ENCODE measurements around the gene DNAH7.
"Not testable (repeated sequence)": the region's sequence is repeated elsewhere in the genome, so short reads cannot be mapped to it uniquely, and the experiment has no call there.

The DNAH7 gene

DNA sequence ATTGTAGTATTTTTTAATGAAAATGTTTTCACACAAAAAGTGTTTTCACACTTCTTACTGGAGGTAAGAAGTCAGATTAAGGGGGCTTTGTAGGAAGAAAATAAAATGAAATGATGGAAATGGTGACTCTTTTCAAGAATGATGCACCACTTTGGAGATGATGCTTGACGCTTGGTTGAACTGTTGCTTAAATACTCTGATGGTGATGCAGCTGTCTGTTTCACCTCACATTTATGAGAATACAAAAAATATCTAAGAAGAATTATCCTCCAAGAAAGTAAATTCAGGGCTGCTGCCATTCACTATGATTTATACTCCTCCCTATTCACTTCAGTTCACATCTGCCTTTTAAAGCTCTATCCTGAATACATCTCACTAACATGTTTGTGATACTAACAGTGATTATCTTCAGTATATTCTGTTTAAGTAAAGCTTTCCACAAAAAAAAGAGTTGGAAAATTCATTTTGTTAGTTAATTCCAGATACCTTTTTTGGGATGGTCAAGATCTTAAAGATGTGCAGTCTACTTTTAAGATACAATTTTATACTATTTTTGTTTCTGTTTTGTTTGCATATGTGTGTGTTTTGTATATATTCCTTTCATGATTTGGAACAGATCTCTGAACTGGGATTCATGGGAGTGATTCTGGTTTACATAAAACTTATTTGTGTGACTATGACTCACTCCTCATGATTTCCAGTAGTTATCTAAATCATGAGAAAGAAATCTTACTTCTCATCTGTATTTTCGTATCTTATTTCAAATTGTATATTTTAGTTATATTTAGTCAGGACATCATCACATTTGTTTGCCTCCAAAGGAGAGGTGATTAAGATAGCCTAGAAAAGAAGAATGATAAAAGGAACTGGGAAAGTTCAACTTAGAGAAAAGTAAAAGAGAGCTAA lies 358.5 kb downstream of the DNAH7 start:
- no peak for DNase-seq

DNA sequence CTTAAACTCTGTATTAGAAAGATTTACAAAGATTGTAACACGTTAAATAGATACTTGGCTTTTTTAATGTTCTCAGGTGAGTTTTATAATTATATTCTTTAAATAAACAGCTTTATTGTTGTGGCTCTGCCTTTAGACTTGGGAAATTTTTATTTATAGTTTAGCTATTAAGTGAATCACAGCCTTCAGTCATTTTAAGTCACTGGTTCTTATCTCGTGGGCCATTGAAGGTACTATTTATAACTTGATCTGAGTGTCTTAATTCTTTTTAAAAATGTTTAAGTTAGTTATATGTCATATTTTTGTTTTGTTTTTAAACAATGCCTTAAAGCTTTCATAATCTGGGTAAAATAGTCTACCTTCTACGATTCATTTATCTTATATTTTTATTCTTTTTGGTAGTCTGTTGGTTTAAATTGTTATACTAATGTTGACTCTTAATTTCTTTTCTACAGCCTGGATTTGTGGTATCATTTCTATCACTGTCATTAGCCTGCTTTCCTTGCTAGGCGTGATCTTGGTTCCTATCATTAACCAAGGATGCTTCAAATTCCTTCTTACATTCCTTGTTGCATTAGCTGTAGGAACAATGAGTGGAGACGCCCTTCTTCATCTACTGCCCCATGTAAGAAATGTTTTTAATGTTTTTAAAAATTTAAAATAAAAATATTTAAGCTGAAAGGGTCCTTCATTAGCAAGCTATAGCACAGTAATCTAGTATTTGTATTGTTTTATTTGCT lies 362.3 kb downstream of the DNAH7 start:
- DNase-seq: no peak

GRCh38 chr2:195700480-195700879 lies 368.2 kb downstream of the DNAH7 start:
- no peak for DNase-seq

- no peak for DNase-seq
These were observed 370.9 kb downstream of the DNAH7 start for GRCh38 chr2:195697681-195698220.

GRCh38 chr2:195696012-195696411 lies 372.6 kb downstream of the DNAH7 start:
- DNase-seq: no peak

DNA sequence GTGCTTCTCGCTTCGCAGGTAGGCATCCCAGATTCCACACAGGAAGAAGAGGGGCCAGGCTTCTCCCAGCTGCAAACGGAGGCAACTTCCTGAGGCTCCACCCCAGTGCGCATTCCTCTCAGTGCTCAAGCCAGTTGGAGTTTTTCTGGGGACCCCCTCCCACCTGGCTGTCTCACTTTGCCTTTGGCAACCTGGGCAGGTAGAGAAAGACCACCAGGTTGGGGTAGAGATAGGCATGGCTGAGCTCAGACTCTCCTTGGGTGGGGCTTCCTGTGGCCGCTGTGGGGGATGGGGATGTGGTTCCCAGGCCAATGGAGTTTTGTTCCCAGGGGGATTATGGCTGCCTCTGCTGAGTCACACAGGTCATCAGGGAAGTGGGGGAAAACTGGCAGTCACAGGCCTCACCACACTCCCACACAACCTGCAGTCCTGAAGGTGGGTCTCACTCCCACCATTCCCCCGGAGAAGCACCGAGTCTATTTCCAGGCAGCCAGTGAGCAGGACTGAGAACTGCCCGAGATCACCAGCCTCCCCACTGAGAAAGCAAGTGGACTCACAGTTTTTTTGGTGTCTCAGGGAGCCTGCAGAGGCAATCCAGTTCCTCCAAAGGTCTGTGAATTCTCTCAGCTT lies 373.5 kb downstream of the DNAH7 start:
- DNase-seq: no peak

- DNase-seq: no peak
These were observed 374.1 kb downstream of the DNAH7 start for GRCh38 chr2:195694553-195694952.

GRCh38 chr2:195692531-195692930 lies 376.1 kb downstream of the DNAH7 start:
- not testable (repeated sequence) for DNase-seq

Measured in GOT3 (cell line).